SK-N-SH (cell line): ENCODE results near the gene FAM120A. TPM values are rescaled to one million over a fixed set of nuclear protein-coding genes. Genes with fewer than 3 reads are reported as not detected.

ENCODE experiments used
- CTCF ChIA-PET: fragments of 300-600, 350-600 bp; formaldehyde crosslinking; extraction: SDS; loops from one replicate; lab custom pipeline; 2021; lab: Yijun Ruan, JAX
- POLR2A ChIA-PET: fragments of 350-600 bp; sonication (Branson Sonifier 250); formaldehyde crosslinking; extraction: SDS; loops from one replicate; lab custom pipeline; 2020; ENCODE audit warnings: antibody characterized with exemption, inconsistent platforms; lab: Yijun Ruan, JAX
- DNase-seq: peaks from one replicate; pipeline ENCODE4 v3.0.0; 2012
- H2AFZ ChIP-seq: fragments of 200-600 bp; sonication (generic); 2 replicates; pipeline ENCODE4 v1.8.1; 2016; ENCODE audit warnings: antibody characterized with exemption, mild to moderate bottlenecking, low read depth
- H3F3A ChIP-seq: fragments of 200-600 bp; sonication (generic); replicated peaks from 2 replicates; pipeline ENCODE3; 2016; ENCODE audit warnings: antibody characterized with exemption, mild to moderate bottlenecking; ENCODE audit not compliant: insufficient read depth
- H3K27ac ChIP-seq, 2 experiments: fragments of 200-500 bp in 1 of 2; fragments of 200-600 bp in 1 of 2; sonication (Bioruptor generic) in 1 of 2; sonication (generic), shearing (Covaris generic) in 1 of 2; 2 replicates each; pipeline versions ENCODE4 v1.5.1 to v1.6.1; 2014 to 2016; ENCODE audit warnings: low read depth in 2 of 2, inconsistent platforms in 1 of 2, low read length in 1 of 2, mild to moderate bottlenecking in 1 of 2, mixed read lengths in 1 of 2
- H3K27me3 ChIP-seq: fragments of 200-600 bp; sonication (generic), shearing (Covaris generic); 2 replicates; pipeline ENCODE4 v1.6.1; 2016; ENCODE audit warnings: mixed run types; ENCODE audit not compliant: insufficient read depth
- H3K36me3 ChIP-seq, 2 experiments: fragments of 200-500 bp in 1 of 2; fragments of 200-600 bp in 1 of 2; sonication (Bioruptor generic) in 1 of 2; sonication (generic) in 1 of 2; replicated peaks in 1 of 2; 2 replicates each; pipeline versions ENCODE3 to v1.5.1; 2014 to 2016; ENCODE audit warnings: low read length in 1 of 2, mild to moderate bottlenecking in 1 of 2; ENCODE audit not compliant: insufficient read depth in 2 of 2, control insufficient read depth in 1 of 2
- H3K4me1 ChIP-seq, 2 experiments: fragments of 200-500 bp in 1 of 2; fragments of 200-600 bp in 1 of 2; sonication (Bioruptor generic) in 1 of 2; sonication (generic), shearing (Covaris generic) in 1 of 2; 2 replicates each; pipeline versions ENCODE4 v1.5.1 to v1.6.1; 2014 to 2016; ENCODE audit warnings: low read depth in 1 of 2, low read length in 1 of 2, mixed run types in 1 of 2; ENCODE audit not compliant: insufficient read depth in 2 of 2, control insufficient read depth in 1 of 2
- H3K4me2 ChIP-seq: fragments of 200-600 bp; sonication (generic), shearing (Covaris generic); 2 replicates; pipeline ENCODE4 v1.6.1; 2017; ENCODE audit warnings: mixed run types
- H3K4me3 ChIP-seq, 2 experiments: fragments of 200-500 bp in 1 of 2; fragments of 200-600 bp in 1 of 2; sonication (Bioruptor generic) in 1 of 2; sonication (generic), shearing (Covaris generic) in 1 of 2; 2 replicates each; pipeline versions ENCODE4 v1.5.1 to v1.8.1; 2014 to 2016; ENCODE audit warnings: low read depth in 2 of 2, inconsistent platforms in 1 of 2, low read length in 1 of 2, mild to moderate bottlenecking in 1 of 2, mixed read lengths in 1 of 2, moderate library complexity in 1 of 2
- H3K79me2 ChIP-seq: fragments of 200-600 bp; sonication (generic); 2 replicates; pipeline ENCODE4 v1.8.1; 2017; ENCODE audit warnings: mild to moderate bottlenecking; ENCODE audit not compliant: insufficient read depth
- H3K9ac ChIP-seq: fragments of 200-600 bp; sonication (generic); 2 replicates; pipeline ENCODE4 v1.6.1; 2017; ENCODE audit warnings: mixed run types
- H3K9me2 ChIP-seq: fragments of 200-600 bp; sonication (generic); 2 replicates; pipeline ENCODE4 v1.6.1; 2017; ENCODE audit warnings: mixed run types
- H3K9me3 ChIP-seq: fragments of 200-600 bp; sonication (generic); 2 replicates; pipeline ENCODE4 v1.6.1; 2017; ENCODE audit warnings: mixed run types, mild to moderate bottlenecking, moderate library complexity
- H4K20me1 ChIP-seq: fragments of 200-600 bp; sonication (generic); 2 replicates; pipeline ENCODE4 v1.6.1; 2017; ENCODE audit warnings: mild to moderate bottlenecking, mixed run types; ENCODE audit not compliant: insufficient read depth
- CHD2 ChIP-seq: fragments of 150-350 bp; IDR thresholded peaks from 2 replicates; pipeline ENCODE4 v1.6.1; 2018; ENCODE audit warnings: low read length; ENCODE audit not compliant: partially characterized antibody
- CTCF ChIP-seq: fragments of 200-600 bp; sonication (generic); IDR thresholded peaks from 2 replicates; pipeline ENCODE4 v1.6.1; 2017; ENCODE audit warnings: antibody characterized with exemption, mild to moderate bottlenecking, moderate library complexity
- ELF1 ChIP-seq: IDR thresholded peaks from 2 replicates; pipeline ENCODE4 v1.4.0; 2012
- EP300 ChIP-seq, 2 experiments: IDR thresholded peaks; 2 replicates each; pipeline versions ENCODE4 v1.4.0 to v1.6.1; 2012; ENCODE audit warnings: borderline replicate concordance in 1 of 2, low read depth in 1 of 2, low read length in 1 of 2
- FOSL2 ChIP-seq: IDR thresholded peaks from 2 replicates; pipeline ENCODE4 v1.4.0; 2012; ENCODE audit warnings: low read depth, mild to moderate bottlenecking, moderate library complexity, borderline replicate concordance
- FOXJ3 ChIP-seq: sonication (generic); formaldehyde crosslinking; IDR thresholded peaks from 2 replicates; pipeline ENCODE4 v1.5.1; 2020; ENCODE audit warnings: mild to moderate bottlenecking, missing genetic modification reagents
- FOXM1 ChIP-seq: IDR thresholded peaks from 2 replicates; pipeline ENCODE4 v1.4.0; 2012; ENCODE audit warnings: low read depth, mild to moderate bottlenecking
- GABPA ChIP-seq: IDR thresholded peaks from 2 replicates; pipeline ENCODE4 v1.4.0; 2012; ENCODE audit warnings: low read depth, mild to moderate bottlenecking
- JUND ChIP-seq: IDR thresholded peaks from 2 replicates; pipeline ENCODE4 v1.4.0; 2012
- MXI1 ChIP-seq: IDR thresholded peaks from 2 replicates; pipeline ENCODE4 v1.6.1; 2012; ENCODE audit warnings: mild to moderate bottlenecking, low read depth, low read length, improper control_type of control experiment
- NFIC ChIP-seq: IDR thresholded peaks from 2 replicates; pipeline ENCODE4 v1.4.0; 2012; ENCODE audit warnings: borderline replicate concordance
- NRF1 ChIP-seq: IDR thresholded peaks from 2 replicates; pipeline ENCODE4 v1.6.1; 2012; ENCODE audit warnings: low read depth, mild to moderate bottlenecking, low read length
- POLR2AphosphoS5 ChIP-seq: IDR thresholded peaks from 2 replicates; pipeline ENCODE4 v1.6.1; 2012; ENCODE audit warnings: low read depth, low read length
- RAD21 ChIP-seq: IDR thresholded peaks from 2 replicates; pipeline ENCODE4 v1.6.1; 2012; ENCODE audit warnings: mild to moderate bottlenecking, low read length
- RCOR1 ChIP-seq: fragments of 150-350 bp; IDR thresholded peaks from 2 replicates; pipeline ENCODE4 v1.6.1; 2017; ENCODE audit warnings: antibody characterized with exemption, low read length
- RXRA ChIP-seq: IDR thresholded peaks from 2 replicates; pipeline ENCODE4 v1.4.0; 2012; ENCODE audit warnings: low read depth, mild to moderate bottlenecking, borderline replicate concordance
- SMC3 ChIP-seq: IDR thresholded peaks from 2 replicates; pipeline ENCODE4 v1.6.1; 2012; ENCODE audit warnings: low read depth, low read length, improper control_type of control experiment
- TAF1 ChIP-seq: IDR thresholded peaks from 2 replicates; pipeline ENCODE4 v1.6.1; 2012; ENCODE audit warnings: low read depth, mild to moderate bottlenecking, low read length, moderate library complexity, borderline replicate concordance
- TCF12 ChIP-seq: IDR thresholded peaks from 2 replicates; pipeline ENCODE4 v1.4.0; 2012
- USF1 ChIP-seq: IDR thresholded peaks from 2 replicates; pipeline ENCODE4 v1.4.0; 2012; ENCODE audit warnings: low read depth, borderline replicate concordance
- YY1 ChIP-seq: IDR thresholded peaks from 2 replicates; pipeline ENCODE4 v1.4.0; 2012; ENCODE audit warnings: low read depth, mild to moderate bottlenecking
- ZBTB33 ChIP-seq: IDR thresholded peaks from 2 replicates; pipeline ENCODE4 v1.4.0; 2012; ENCODE audit warnings: low read depth, borderline replicate concordance
- WGBS: methylation state at CpG from one replicate; pipeline ENCODE4 v1.1.6; 2017; ENCODE audit warnings: low lambda C conversion rate; 5-methylcytosine and 5-hydroxymethylcytosine counted together
- polyA plus RNA-seq, 3 experiments: library from polyadenylated mRNA; depleted of rRNA; stranded (reverse); fragments of >200 nt; gene quantifications; 2 replicates each; pipeline ENCODE4 v1.2.3, GENCODE V29; 2012
- TF ChIP-seq, protein P1 (sequence below): IDR thresholded peaks from 2 replicates; pipeline ENCODE4 v1.4.0; 2012; ENCODE audit warnings: low read depth
- TF ChIP-seq, protein P2 (sequence below): IDR thresholded peaks from 2 replicates; pipeline ENCODE4; 2012
- TF ChIP-seq, protein P3 (sequence below): fragments of 150-350 bp; IDR thresholded peaks from 2 replicates; pipeline ENCODE4 v1.6.1; 2017; ENCODE audit warnings: antibody characterized with exemption, low read length, low read depth, borderline replicate concordance

The FAM120A gene
- polyA plus RNA-seq, 1 of the 3 experiments (the other 2 are of a cell fraction): 58.6 TPM

- no peak for TF ChIP-seq ZBTB33
- no peak for TF ChIP-seq CTCF
- TF ChIP-seq NRF1: no peak
- no peak for TF ChIP-seq RXRA
- TF ChIP-seq FOXJ3 (CRISPR knock-in tag): no peak
- TF ChIP-seq MXI1: no peak
- TF ChIP-seq TCF12: no peak
- TF ChIP-seq, all 33 proteins: peak for 0
These were observed 18.5 kb upstream of the FAM120A start (continued) for GRCh38 chr9:93432964-93433363.

GRCh38 chr9:93434056-93434455, 17.4 kb upstream of the FAM120A start:
- WGBS: 84% methylated on average over 3 of the region's 3 CpGs
- Histone ChIP-seq H3K4me1 (no peaks in the 10 kb centered on the region), H3K79me2 (no peaks in the 10 kb centered on the region), H3K9me3 (no peaks in the 10 kb centered on the region), H2AFZ (no peak overlapping the region), H3K4me2 (no peak overlapping the region), H3K36me3 (no peaks in the 10 kb centered on the region)
- CTCF ChIA-PET: no interaction called here
- POLR2A ChIA-PET: no interaction called here
- TF ChIP-seq POLR2AphosphoS5 (no peak), FOXM1 (no peak), FOSL2 (no peak), RAD21 (no peak), GABPA (no peak), JUND (no peak), CHD2 (no peak), ELF1 (no peak), USF1 (no peak), RCOR1 (no peak), YY1 (no peak), RXRA (no peak), ZBTB33 (no peak), TAF1 (no peak), SMC3 (no peak), EP300 (IDR thresholded peaks at IDR 0.05; ENCODE audit: borderline replicate concordance in 1 of 2, low read depth in 1 of 2, low read length in 1 of 2) (no peak), NFIC (no peak)
- TF ChIP-seq, protein P1, sequence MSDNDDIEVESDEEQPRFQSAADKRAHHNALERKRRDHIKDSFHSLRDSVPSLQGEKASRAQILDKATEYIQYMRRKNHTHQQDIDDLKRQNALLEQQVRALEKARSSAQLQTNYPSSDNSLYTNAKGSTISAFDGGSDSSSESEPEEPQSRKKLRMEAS: no peak
- TF ChIP-seq, protein P2, sequence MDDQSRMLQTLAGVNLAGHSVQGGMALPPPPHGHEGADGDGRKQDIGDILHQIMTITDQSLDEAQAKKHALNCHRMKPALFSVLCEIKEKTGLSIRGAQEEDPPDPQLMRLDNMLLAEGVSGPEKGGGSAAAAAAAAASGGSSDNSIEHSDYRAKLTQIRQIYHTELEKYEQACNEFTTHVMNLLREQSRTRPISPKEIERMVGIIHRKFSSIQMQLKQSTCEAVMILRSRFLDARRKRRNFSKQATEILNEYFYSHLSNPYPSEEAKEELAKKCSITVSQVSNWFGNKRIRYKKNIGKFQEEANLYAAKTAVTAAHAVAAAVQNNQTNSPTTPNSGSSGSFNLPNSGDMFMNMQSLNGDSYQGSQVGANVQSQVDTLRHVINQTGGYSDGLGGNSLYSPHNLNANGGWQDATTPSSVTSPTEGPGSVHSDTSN: no peak
- TF ChIP-seq, protein P3, sequence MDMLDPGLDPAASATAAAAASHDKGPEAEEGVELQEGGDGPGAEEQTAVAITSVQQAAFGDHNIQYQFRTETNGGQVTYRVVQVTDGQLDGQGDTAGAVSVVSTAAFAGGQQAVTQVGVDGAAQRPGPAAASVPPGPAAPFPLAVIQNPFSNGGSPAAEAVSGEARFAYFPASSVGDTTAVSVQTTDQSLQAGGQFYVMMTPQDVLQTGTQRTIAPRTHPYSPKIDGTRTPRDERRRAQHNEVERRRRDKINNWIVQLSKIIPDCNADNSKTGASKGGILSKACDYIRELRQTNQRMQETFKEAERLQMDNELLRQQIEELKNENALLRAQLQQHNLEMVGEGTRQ: no peak
- TF ChIP-seq, all 33 proteins: peak for 0
- no peak overlapping the region for H3K4me3 ChIP-seq
- no peaks in the 10 kb centered on the region for H3F3A ChIP-seq
- no peaks in the 10 kb centered on the region; the same call in 1 of the 2 replicates for H3K27me3 ChIP-seq
- no peak overlapping the region for H3K9ac ChIP-seq
- H3K27ac ChIP-seq: no peak overlapping the region
- no peaks in the 10 kb centered on the region for H3K9me2 ChIP-seq
- DNase-seq: no peak
- no peaks in the 10 kb centered on the region for H4K20me1 ChIP-seq
